Smooth muscle cell (in vitro differentiated cells): ENCODE results near the gene C2CD4B. TPM values are rescaled to one million over a fixed set of nuclear protein-coding genes. Genes with fewer than 3 reads are reported as not detected.

Source experiments
- DNase-seq: peaks from one replicate; lab custom pipeline; 2025; ENCODE audit not compliant: unreplicated experiment; lab: John Stamatoyannopoulos, UW
- H2AFZ ChIP-seq: fragments of 200-600 bp; sonication (generic); 2 replicates; pipeline ENCODE4 v1.6.0; 2016; ENCODE audit warnings: antibody characterized with exemption, low read depth, mild to moderate bottlenecking
- H3F3A ChIP-seq: fragments of 200-600 bp; sonication (generic); 2 replicates; pipeline ENCODE4 v1.6.0; 2017; ENCODE audit warnings: antibody characterized with exemption, low read depth
- H3K27ac ChIP-seq: fragments of 200-600 bp; sonication (generic); 2 replicates; pipeline ENCODE4 v1.5.1; 2016; ENCODE audit warnings: low read depth, mild to moderate bottlenecking
- H3K27me3 ChIP-seq: fragments of 200-600 bp; sonication (generic); 2 replicates; pipeline ENCODE4 v1.6.1; 2016; ENCODE audit warnings: low read depth, mild to moderate bottlenecking
- H3K36me3 ChIP-seq: fragments of 200-600 bp; sonication (generic); 2 replicates; pipeline ENCODE4 v1.5.1; 2016; ENCODE audit warnings: low read depth
- H3K4me1 ChIP-seq: fragments of 200-600 bp; sonication (generic); 2 replicates; pipeline ENCODE4 v1.5.1; 2016; ENCODE audit warnings: low read depth
- H3K4me2 ChIP-seq: fragments of 200-600 bp; sonication (generic); 2 replicates; pipeline ENCODE4 v1.6.0; 2016; ENCODE audit warnings: mild to moderate bottlenecking
- H3K4me3 ChIP-seq: fragments of 200-600 bp; sonication (generic); 2 replicates; pipeline ENCODE4 v1.5.1; 2016; ENCODE audit warnings: mild to moderate bottlenecking
- H3K79me2 ChIP-seq: fragments of 200-600 bp; sonication (generic); 2 replicates; pipeline ENCODE4 v1.6.0; 2016; ENCODE audit warnings: low read depth, mild to moderate bottlenecking
- H3K9ac ChIP-seq: fragments of 200-600 bp; sonication (generic); 2 replicates; pipeline ENCODE4 v1.6.0; 2016; ENCODE audit warnings: low read depth
- H3K9me3 ChIP-seq: fragments of 200-600 bp; sonication (generic); replicated peaks from 2 replicates; pipeline ENCODE4 v1.5.1; 2016; ENCODE audit warnings: low read depth
- H4K20me1 ChIP-seq: fragments of 200-600 bp; sonication (generic); 2 replicates; pipeline ENCODE4 v1.6.0; 2016; ENCODE audit warnings: low read depth
- WGBS: methylation state at CpG from one replicate; pipeline ENCODE4 v1.1.7; 2016; ENCODE audit warnings: low lambda C conversion rate; 5-methylcytosine and 5-hydroxymethylcytosine counted together
- polyA plus RNA-seq: library from polyadenylated mRNA; unstranded; fragments of >200 nt; fragmentation: Nextera tagmentation; extraction: Ambion mirVana; gene quantifications from 2 replicates; pipeline ENCODE4 v1.2.1, GENCODE V29; 2016
- total RNA-seq: library from RNA; depleted of rRNA; stranded (reverse); fragments of >200 nt; gene quantifications from 2 replicates; pipeline ENCODE4 v1.2.3, GENCODE V29; 2014
- TF ChIP-seq, protein P1 (sequence below): fragments of 200-600 bp; sonication (generic); IDR thresholded peaks from 2 replicates; pipeline ENCODE4 v1.5.1; 2017; ENCODE audit warnings: borderline replicate concordance, mild to moderate bottlenecking, antibody characterized with exemption; ENCODE audit not compliant: insufficient read depth, poor library complexity, severe bottlenecking

C2CD4B gene
- total and polyA plus RNA-seq, 2 experiments from 2014 or later = 0.71 to 0.81 TPM

DNA sequence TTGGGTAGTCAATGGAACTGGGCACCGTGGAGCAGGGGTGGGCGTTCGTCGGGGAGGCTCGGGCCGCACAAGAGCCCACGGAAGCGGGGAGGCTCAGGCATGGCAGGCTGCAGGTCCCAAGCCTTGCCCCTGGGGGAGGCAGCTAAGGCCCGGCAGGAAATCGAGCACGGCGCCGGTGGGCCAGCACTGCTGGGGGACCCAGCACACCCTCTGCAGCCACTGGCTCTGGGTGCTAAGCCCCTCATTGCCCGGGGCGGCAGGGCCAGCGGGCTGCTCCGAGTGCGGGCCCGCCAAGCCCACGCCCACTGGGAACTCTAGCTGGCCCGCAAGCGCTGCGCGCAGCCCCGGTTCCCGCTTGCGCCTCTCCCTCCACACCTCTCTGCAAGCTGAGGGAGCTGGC is 21.5 kb upstream of the C2CD4B start:
- no peak overlapping the region for H3K9ac ChIP-seq
- no peaks in the 10 kb centered on the region for H3K9me3 ChIP-seq
- H4K20me1 ChIP-seq = no peaks in the 10 kb centered on the region
- H3K27me3 ChIP-seq = peaks cover 7% of the 10 kb centered on the region
- peaks cover 5% of the 10 kb centered on the region for H3K4me1 ChIP-seq
- DNase-seq = no peak
- H3K4me3 ChIP-seq = no peak overlapping the region
- no peaks in the 10 kb centered on the region for H3K79me2 ChIP-seq
- H3F3A ChIP-seq = no peaks in the 10 kb centered on the region
- no peaks in the 10 kb centered on the region for H3K36me3 ChIP-seq
- H3K27ac ChIP-seq = no peak overlapping the region
- no peak overlapping the region for H2AFZ ChIP-seq
- no peak overlapping the region for H3K4me2 ChIP-seq
- WGBS = 98% methylated on average over 27 of the region's 27 CpGs
- TF ChIP-seq, protein P1, sequence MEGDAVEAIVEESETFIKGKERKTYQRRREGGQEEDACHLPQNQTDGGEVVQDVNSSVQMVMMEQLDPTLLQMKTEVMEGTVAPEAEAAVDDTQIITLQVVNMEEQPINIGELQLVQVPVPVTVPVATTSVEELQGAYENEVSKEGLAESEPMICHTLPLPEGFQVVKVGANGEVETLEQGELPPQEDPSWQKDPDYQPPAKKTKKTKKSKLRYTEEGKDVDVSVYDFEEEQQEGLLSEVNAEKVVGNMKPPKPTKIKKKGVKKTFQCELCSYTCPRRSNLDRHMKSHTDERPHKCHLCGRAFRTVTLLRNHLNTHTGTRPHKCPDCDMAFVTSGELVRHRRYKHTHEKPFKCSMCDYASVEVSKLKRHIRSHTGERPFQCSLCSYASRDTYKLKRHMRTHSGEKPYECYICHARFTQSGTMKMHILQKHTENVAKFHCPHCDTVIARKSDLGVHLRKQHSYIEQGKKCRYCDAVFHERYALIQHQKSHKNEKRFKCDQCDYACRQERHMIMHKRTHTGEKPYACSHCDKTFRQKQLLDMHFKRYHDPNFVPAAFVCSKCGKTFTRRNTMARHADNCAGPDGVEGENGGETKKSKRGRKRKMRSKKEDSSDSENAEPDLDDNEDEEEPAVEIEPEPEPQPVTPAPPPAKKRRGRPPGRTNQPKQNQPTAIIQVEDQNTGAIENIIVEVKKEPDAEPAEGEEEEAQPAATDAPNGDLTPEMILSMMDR = no peak

DNA sequence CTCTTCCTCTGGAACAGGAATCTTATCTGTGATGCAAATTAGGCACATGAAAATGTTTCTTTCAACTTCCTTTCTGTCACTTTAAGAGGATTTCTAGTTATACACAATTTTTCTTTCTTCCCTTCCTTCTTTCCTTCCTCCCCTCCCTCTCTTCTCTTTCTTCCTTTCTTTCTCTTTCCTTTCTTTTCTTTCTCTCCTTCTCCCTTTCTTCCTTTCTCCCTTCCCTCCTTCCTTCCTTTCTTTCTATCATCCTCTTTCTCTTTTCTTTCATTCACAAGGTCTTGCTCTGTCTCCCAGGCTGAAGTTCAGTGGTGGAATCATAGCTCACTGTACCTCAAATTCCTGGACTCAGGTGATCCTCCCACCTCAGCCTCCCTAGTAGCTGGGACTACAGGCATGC is 18.0 kb upstream of the C2CD4B start:
- Histone ChIP-seq H3K36me3 (no peaks in the 10 kb centered on the region), H3K79me2 (no peaks in the 10 kb centered on the region), H3K27me3 (no peaks in the 10 kb centered on the region), H3K27ac (no peak overlapping the region), H3K9me3 (no peaks in the 10 kb centered on the region), H3F3A (no peaks in the 10 kb centered on the region), H3K9ac (no peak overlapping the region), H2AFZ (no peak overlapping the region), H3K4me1 (no peaks in the 10 kb centered on the region), H4K20me1 (no peaks in the 10 kb centered on the region), H3K4me3 (no peak overlapping the region), H3K4me2 (no peak overlapping the region)
- no peak for DNase-seq
- TF ChIP-seq, protein P1 = no peak

DNA sequence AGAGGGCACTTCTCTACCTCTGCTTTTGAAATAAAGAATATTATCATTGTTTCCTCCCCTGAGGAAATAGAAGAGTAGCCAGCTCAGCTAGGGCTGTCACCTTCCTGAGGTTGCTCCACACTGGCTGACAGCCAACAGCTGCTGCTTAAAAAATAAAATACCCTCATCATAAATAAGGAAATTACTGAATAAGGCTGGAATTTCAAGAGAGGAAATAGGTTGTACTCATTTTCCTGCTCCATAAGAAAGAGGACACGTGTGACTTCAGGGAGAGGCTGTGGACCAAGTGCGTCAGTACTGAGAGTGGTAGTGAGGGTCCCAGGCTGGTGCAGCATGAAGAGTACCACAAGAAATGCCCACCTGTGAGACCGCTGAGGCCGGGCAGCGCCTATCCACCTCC is 8.1 kb upstream of the C2CD4B start:
- no peak overlapping the region for H3K9ac ChIP-seq
- H4K20me1 ChIP-seq = no peaks in the 10 kb centered on the region
- TF ChIP-seq, protein P1 = no peak
- no peak overlapping the region for H3K4me3 ChIP-seq
- H3K79me2 ChIP-seq = no peaks in the 10 kb centered on the region
- H3K27me3 ChIP-seq = peaks cover 35% of the 10 kb centered on the region
- no peaks in the 10 kb centered on the region for H3F3A ChIP-seq
- WGBS = 91% methylated on average over 5 of the region's 5 CpGs
- no peaks in the 10 kb centered on the region for H3K4me1 ChIP-seq
- H2AFZ ChIP-seq = no peak overlapping the region
- no peak overlapping the region for H3K27ac ChIP-seq
- DNase-seq = no peak
- no peak overlapping the region for H3K4me2 ChIP-seq
- H3K36me3 ChIP-seq = no peaks in the 10 kb centered on the region
- H3K9me3 ChIP-seq = no peaks in the 10 kb centered on the region

DNA sequence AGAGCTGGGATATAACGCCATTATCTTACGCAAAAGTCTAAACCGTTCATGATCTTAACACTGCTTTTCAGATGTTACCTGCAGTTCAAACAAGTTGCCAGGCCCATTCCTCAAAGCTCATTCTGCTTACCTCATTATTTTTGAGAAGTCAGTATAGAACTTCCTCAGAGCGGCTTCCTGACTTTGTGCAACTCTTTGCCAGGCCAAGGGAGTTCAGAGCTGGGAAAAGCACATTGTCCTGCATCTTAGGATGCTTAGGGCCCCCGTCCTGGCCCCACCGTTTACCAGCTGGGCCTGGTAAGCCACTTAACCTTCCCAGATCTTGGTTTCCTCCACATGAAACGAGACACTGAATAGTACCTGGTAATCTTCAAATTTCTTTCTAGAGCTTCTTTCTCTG is 6.8 kb upstream of the C2CD4B start:
- H3K27ac ChIP-seq = no peak overlapping the region
- TF ChIP-seq, protein P1 = no peak
- peaks cover 48% of the 10 kb centered on the region for H3K27me3 ChIP-seq
- DNase-seq = no peak
- no peak overlapping the region for H3K4me2 ChIP-seq
- H3F3A ChIP-seq = no peaks in the 10 kb centered on the region
- H3K9ac ChIP-seq = no peak overlapping the region
- no peak overlapping the region for H3K4me3 ChIP-seq
- no peak overlapping the region for H2AFZ ChIP-seq
- no peaks in the 10 kb centered on the region for H3K36me3 ChIP-seq
- no peaks in the 10 kb centered on the region for H3K4me1 ChIP-seq
- 73% methylated on average over 7 of the region's 7 CpGs for WGBS
- no peaks in the 10 kb centered on the region for H3K9me3 ChIP-seq
- no peaks in the 10 kb centered on the region for H4K20me1 ChIP-seq
- H3K79me2 ChIP-seq = no peaks in the 10 kb centered on the region
